Keratinocyte (primary cell): ENCODE data around the gene HBA2.

Experiments
- EZH2 ChIP-seq: IDR thresholded peaks from one replicate; pipeline ENCODE4 v1.6.1; 2012; ENCODE audit warnings: inconsistent platforms, mild to moderate bottlenecking, low read length, moderate library complexity
- TF ChIP-seq, protein P1 (sequence below), 3 experiments: IDR thresholded peaks in 1 of 3; conservative IDR thresholded peaks in 1 of 3; optimal IDR thresholded peaks in 1 of 3; 2 replicates in 2 of 3; 3 replicates in 1 of 3; pipeline versions ENCODE3 to v1.5.1; 2011; ENCODE audit warnings: low read length in 3 of 3, mild to moderate bottlenecking in 3 of 3, moderate library complexity in 2 of 3, control low read depth in 1 of 3, inconsistent platforms in 1 of 3; ENCODE audit not compliant: insufficient read depth in 2 of 3; ENCODE audit errors: extremely low read depth in 1 of 3

GRCh38 chr16:180101-180675, 7.5 kb downstream of the HBA2 start, which contains the start of gene HBQ1:
- TF ChIP-seq, protein P1, sequence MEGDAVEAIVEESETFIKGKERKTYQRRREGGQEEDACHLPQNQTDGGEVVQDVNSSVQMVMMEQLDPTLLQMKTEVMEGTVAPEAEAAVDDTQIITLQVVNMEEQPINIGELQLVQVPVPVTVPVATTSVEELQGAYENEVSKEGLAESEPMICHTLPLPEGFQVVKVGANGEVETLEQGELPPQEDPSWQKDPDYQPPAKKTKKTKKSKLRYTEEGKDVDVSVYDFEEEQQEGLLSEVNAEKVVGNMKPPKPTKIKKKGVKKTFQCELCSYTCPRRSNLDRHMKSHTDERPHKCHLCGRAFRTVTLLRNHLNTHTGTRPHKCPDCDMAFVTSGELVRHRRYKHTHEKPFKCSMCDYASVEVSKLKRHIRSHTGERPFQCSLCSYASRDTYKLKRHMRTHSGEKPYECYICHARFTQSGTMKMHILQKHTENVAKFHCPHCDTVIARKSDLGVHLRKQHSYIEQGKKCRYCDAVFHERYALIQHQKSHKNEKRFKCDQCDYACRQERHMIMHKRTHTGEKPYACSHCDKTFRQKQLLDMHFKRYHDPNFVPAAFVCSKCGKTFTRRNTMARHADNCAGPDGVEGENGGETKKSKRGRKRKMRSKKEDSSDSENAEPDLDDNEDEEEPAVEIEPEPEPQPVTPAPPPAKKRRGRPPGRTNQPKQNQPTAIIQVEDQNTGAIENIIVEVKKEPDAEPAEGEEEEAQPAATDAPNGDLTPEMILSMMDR (optimal IDR thresholded peaks at IDR 0.05 in 1 of 3, IDR thresholded peaks at IDR 0.05 in 1 of 3, conservative IDR thresholded peaks at IDR 0.05 in 1 of 3; ENCODE audit: extremely low read depth in 1 of 3, insufficient read depth in 2 of 3, low read length in 3 of 3), result peak in 1 of 3 experiments; percentile 60
- TF ChIP-seq EZH2, result peak; percentile 34
